MM.1S (cell line): ENCODE measurements around the gene ST7.

Source experiments
- DNase-seq: peaks from one replicate; pipeline ENCODE4 v3.0.0-alpha.2; 2015
- H2AFZ ChIP-seq: fragments of 300-600 bp; sonication (generic); 2 replicates; pipeline ENCODE4 v1.6.0; 2016; ENCODE audit warnings: antibody characterized with exemption, low read length
- H3F3A ChIP-seq: fragments of 300-600 bp; sonication (generic); 2 replicates; pipeline ENCODE4 v1.6.1; 2016; ENCODE audit warnings: mild to moderate bottlenecking, antibody characterized with exemption, low read length, moderate library complexity, mixed read lengths; ENCODE audit not compliant: insufficient read depth
- H3K27ac ChIP-seq: fragments of 300-600 bp; sonication (generic); 2 replicates; pipeline ENCODE4 v1.5.1; 2016; ENCODE audit warnings: mild to moderate bottlenecking, low read length
- H3K27me3 ChIP-seq: fragments of 300-600 bp; sonication (generic); replicated peaks from 2 replicates; pipeline ENCODE4 v1.6.0; 2016; ENCODE audit warnings: low read length; ENCODE audit not compliant: insufficient read depth
- H3K36me3 ChIP-seq: fragments of 300-600 bp; sonication (generic); replicated peaks from 2 replicates; pipeline ENCODE4 v1.6.1; 2016; ENCODE audit warnings: mild to moderate bottlenecking, low read length, mixed read lengths; ENCODE audit not compliant: insufficient read depth
- H3K4me1 ChIP-seq: fragments of 300-600 bp; sonication (generic); 2 replicates; pipeline ENCODE4 v1.6.1; 2016; ENCODE audit warnings: low read length, mixed read lengths
- H3K4me2 ChIP-seq: fragments of 300-600 bp; sonication (generic); 2 replicates; pipeline ENCODE4 v1.6.0; 2016; ENCODE audit warnings: low read depth, low read length
- H3K4me3 ChIP-seq: fragments of 300-600 bp; sonication (generic); 2 replicates; pipeline ENCODE4 v1.5.1; 2016; ENCODE audit warnings: low read length, mixed read lengths
- H3K79me2 ChIP-seq: fragments of 300-600 bp; sonication (generic); 2 replicates; pipeline ENCODE4 v1.6.1; 2016; ENCODE audit warnings: mixed run types, low read length, mixed read lengths
- H3K9ac ChIP-seq: fragments of 300-600 bp; sonication (generic); 2 replicates; pipeline ENCODE4 v1.6.1; 2016; ENCODE audit warnings: low read length, mixed read lengths
- H3K9me2 ChIP-seq: fragments of 300-600 bp; sonication (generic); replicated peaks from 2 replicates; pipeline ENCODE4 v1.6.1; 2016; ENCODE audit warnings: mild to moderate bottlenecking, low read length, mixed read lengths; ENCODE audit not compliant: insufficient read depth
- H3K9me3 ChIP-seq: fragments of 300-600 bp; sonication (generic); replicated peaks from 2 replicates; pipeline ENCODE4 v1.6.1; 2016; ENCODE audit warnings: mild to moderate bottlenecking, low read length, mixed read lengths; ENCODE audit not compliant: insufficient read depth
- H4K20me1 ChIP-seq: fragments of 300-600 bp; sonication (generic); 2 replicates; pipeline ENCODE4 v1.6.1; 2016; ENCODE audit warnings: mild to moderate bottlenecking, low read length, moderate library complexity, mixed read lengths; ENCODE audit not compliant: insufficient read depth
- EZH2 ChIP-seq: fragments of 300-600 bp; sonication (generic); optimal IDR thresholded peaks from 2 replicates; pipeline ENCODE3; 2017; ENCODE audit warnings: low read depth, mild to moderate bottlenecking, antibody characterized with exemption, low read length, mixed read lengths
- EZH2phosphoT487 ChIP-seq: fragments of 300-600 bp; sonication (generic); IDR thresholded peaks from 2 replicates; pipeline ENCODE4 v1.6.1; 2018; ENCODE audit warnings: antibody characterized with exemption, low read length
- TF ChIP-seq, protein P1 (sequence below): fragments of 300-600 bp; sonication (generic); IDR thresholded peaks from 2 replicates; pipeline ENCODE4 v1.5.1; 2016; ENCODE audit warnings: antibody characterized with exemption, low read length, mixed read lengths

ST7 gene

DNA sequence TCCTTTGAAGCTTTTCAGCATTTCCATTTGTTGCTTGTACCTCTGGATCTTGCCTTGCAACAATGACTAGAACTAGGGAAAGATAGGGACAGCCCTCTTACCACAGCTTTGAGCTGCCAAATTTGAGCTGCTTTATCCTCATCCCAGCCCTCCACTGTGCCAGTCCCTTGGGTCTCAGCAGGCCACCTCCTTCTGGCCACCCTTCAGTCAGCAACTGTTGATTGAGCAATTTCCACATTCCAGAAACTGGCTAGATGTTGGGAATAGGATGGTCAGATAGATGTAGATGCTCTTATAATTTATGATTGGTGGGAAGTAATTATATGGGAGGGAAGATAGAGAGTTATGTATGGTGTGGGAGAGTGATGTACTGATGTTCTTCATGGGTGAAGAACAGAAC is 100.1 kb downstream of the ST7 start:
- Histone ChIP-seq H3K4me3 (no peak overlapping the region), H3F3A (no peaks in the 10 kb centered on the region), H3K4me1 (no peaks in the 10 kb centered on the region), H3K4me2 (no peak overlapping the region), H3K27me3 (no peaks in the 10 kb centered on the region), H4K20me1 (no peaks in the 10 kb centered on the region), H3K9ac (no peak overlapping the region), H3K27ac (no peak overlapping the region), H2AFZ (no peak overlapping the region), H3K9me3 (no peaks in the 10 kb centered on the region), H3K36me3 (no peaks in the 10 kb centered on the region), H3K9me2 (no peaks in the 10 kb centered on the region), H3K79me2 (peaks cover 2% of the 10 kb centered on the region; the same call in 1 of the 2 replicates)
- TF ChIP-seq EZH2phosphoT487 (no peak), EZH2 (no peak)
- TF ChIP-seq, protein P1, sequence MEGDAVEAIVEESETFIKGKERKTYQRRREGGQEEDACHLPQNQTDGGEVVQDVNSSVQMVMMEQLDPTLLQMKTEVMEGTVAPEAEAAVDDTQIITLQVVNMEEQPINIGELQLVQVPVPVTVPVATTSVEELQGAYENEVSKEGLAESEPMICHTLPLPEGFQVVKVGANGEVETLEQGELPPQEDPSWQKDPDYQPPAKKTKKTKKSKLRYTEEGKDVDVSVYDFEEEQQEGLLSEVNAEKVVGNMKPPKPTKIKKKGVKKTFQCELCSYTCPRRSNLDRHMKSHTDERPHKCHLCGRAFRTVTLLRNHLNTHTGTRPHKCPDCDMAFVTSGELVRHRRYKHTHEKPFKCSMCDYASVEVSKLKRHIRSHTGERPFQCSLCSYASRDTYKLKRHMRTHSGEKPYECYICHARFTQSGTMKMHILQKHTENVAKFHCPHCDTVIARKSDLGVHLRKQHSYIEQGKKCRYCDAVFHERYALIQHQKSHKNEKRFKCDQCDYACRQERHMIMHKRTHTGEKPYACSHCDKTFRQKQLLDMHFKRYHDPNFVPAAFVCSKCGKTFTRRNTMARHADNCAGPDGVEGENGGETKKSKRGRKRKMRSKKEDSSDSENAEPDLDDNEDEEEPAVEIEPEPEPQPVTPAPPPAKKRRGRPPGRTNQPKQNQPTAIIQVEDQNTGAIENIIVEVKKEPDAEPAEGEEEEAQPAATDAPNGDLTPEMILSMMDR = no peak
- no peak for DNase-seq

DNA sequence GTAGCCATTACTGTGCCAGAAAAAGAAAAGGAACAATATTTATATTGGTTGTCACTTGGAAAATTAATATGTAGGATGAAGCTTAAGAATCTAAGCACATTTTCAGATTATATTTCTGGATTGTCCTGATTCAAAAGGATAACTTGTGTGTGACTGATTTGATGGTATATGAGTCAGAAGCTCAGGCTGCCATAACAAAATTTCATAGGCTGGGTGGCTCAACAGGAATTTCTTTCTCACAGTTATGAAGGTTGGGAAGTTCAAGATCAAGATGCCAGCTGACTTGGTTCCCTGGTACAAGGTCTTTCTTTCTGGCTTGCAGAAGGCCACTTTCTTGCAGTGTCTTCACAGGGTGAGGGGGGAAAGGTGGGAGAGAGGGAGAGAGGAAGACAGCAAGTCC is 108.5 kb downstream of the ST7 start:
- H3K4me3 ChIP-seq = no peak overlapping the region
- H3K27me3 ChIP-seq = peaks cover 10% of the 10 kb centered on the region; the same call in 1 of the 2 replicates
- no peak overlapping the region for H3K27ac ChIP-seq
- no peaks in the 10 kb centered on the region for H3K36me3 ChIP-seq
- peaks cover 4% of the 10 kb centered on the region; the same call in 1 of the 2 replicates for H3K4me1 ChIP-seq
- no peak overlapping the region for H3K9ac ChIP-seq
- no peaks in the 10 kb centered on the region for H3K9me2 ChIP-seq
- DNase-seq = no peak
- TF ChIP-seq EZH2 = no peak
- TF ChIP-seq, protein P1 = no peak
- no peak for TF ChIP-seq EZH2phosphoT487
- H3F3A ChIP-seq = no peaks in the 10 kb centered on the region; the same call in 1 of the 2 replicates
- H3K9me3 ChIP-seq = no peaks in the 10 kb centered on the region
- 0 out of 2 replicates have a peak, but pooled peaks cover 3% of the 10 kb centered on the region for H4K20me1 ChIP-seq
- H3K79me2 ChIP-seq = 0 out of 2 replicates have a peak, but pooled peaks cover 4% of the 10 kb centered on the region
- no peak overlapping the region for H3K4me2 ChIP-seq
- H2AFZ ChIP-seq = no peak overlapping the region

DNA sequence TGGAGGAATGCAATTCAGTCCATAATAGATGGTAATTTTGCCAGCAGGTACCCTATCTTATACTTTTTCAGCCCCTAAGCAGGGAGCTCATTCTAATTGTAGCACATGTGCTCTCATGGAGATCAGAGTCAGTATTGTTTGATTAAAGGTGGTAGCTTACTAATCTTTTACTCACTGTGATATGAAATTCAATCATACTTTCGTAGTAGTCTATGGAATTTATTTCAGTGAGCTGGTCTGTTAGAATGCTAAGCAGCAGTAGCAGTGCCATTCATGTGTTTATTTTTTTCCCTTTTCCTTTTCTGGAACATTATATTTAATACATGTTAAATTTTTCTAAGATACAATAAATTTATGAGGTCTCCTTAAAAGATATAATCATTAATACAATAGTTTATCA is 109.0 kb downstream of the ST7 start:
- H3K36me3 ChIP-seq = no peaks in the 10 kb centered on the region
- no peak for TF ChIP-seq EZH2phosphoT487
- TF ChIP-seq EZH2 = no peak
- 0 out of 2 replicates have a peak, but pooled peaks cover 4% of the 10 kb centered on the region for H3K79me2 ChIP-seq
- no peak overlapping the region for H3K4me2 ChIP-seq
- H3K9me2 ChIP-seq = no peaks in the 10 kb centered on the region
- no peak overlapping the region for H3K27ac ChIP-seq
- peaks cover 15% of the 10 kb centered on the region for H3K27me3 ChIP-seq
- no peak overlapping the region for H3K4me3 ChIP-seq
- no peak for DNase-seq
- H3K4me1 ChIP-seq = peaks cover 9% of the 10 kb centered on the region; the same call in 1 of the 2 replicates
- no peaks in the 10 kb centered on the region for H3K9me3 ChIP-seq
- 0 out of 2 replicates have a peak, but pooled peaks cover 6% of the 10 kb centered on the region for H4K20me1 ChIP-seq
- no peak overlapping the region for H3K9ac ChIP-seq
- peaks cover 3% of the 10 kb centered on the region; the same call in 1 of the 2 replicates for H3F3A ChIP-seq
- no peak overlapping the region for H2AFZ ChIP-seq

DNA sequence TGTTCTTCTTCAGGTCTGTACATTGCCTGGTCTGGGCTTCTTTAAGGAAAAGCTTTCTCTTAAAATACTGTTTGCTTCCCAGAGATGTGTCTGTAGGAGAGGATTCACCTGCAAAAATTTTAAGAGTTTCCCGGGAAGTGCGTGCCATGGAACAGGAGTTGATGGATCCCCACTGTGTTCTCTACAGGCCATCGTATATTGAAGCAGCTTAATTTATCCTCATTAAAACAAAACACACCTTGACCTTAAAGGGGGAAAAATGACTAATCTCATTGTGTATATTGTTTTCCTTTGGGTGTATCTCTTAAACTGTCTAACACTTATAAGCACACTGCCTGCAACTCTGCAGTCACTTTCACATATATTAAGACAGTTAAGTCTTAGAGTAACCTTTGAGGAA is 111.4 kb downstream of the ST7 start:
- Histone ChIP-seq H3K36me3 (no peaks in the 10 kb centered on the region), H3K9me2 (no peaks in the 10 kb centered on the region), H3F3A (peaks cover 3% of the 10 kb centered on the region; the same call in 1 of the 2 replicates), H3K9ac (no peak overlapping the region), H3K4me1 (peaks cover 9% of the 10 kb centered on the region; the same call in 1 of the 2 replicates), H2AFZ (no peak overlapping the region), H3K4me3 (no peak overlapping the region), H3K4me2 (no peak overlapping the region), H3K9me3 (no peaks in the 10 kb centered on the region), H3K27ac (no peak overlapping the region), H3K79me2 (0 out of 2 replicates have a peak, but pooled peaks cover 8% of the 10 kb centered on the region), H3K27me3 (peaks cover 39% of the 10 kb centered on the region), H4K20me1 (peaks cover 19% of the 10 kb centered on the region; the same call in 1 of the 2 replicates)
- DNase-seq = no peak
- TF ChIP-seq, protein P1 = no peak
- TF ChIP-seq EZH2phosphoT487 (no peak), EZH2 (no peak)
